ENCODE results near the gene ENDOU. TPM values are rescaled to one million over a fixed set of nuclear protein-coding genes. Genes with fewer than 3 reads are reported as not detected.

The ENDOU gene
- polyA plus RNA-seq, 2 of the 4 experiments (the other 2 are of a cell fraction): not detected

DNA sequence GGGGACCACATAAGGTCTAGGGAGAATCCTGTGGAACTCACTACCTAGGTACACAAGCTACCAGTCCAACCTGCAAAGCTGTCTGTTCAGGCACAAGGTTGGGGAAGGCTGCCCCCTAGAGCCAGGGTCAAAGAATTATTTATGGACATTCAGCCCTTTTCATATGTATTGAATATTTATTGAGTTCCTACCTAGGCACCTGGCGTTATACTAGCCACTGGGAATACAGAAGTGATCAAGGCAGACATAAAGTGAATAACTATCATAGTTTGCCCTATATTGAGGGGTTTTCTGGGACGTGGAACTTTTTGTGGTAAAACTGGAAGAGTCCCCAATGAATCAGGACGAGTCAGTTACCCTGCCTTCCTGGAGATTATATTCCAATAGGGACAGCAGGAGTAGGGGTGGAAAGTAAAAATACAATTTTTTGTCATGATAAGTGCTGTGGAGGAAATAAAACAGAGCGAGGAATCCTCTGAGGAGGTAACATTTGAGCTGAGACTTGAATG, 42.0 kb upstream of the ENDOU start:
- no peak for TF ChIP-seq EP300 (IDR thresholded peaks at IDR 0.05)
- peak; percentile 55 for TF ChIP-seq SMC3 (IDR thresholded peaks at IDR 0.05)
- peak; percentile 68 for TF ChIP-seq CTCF (IDR thresholded peaks at IDR 0.05)
- TF ChIP-seq RAD21 (conservative IDR thresholded peaks at IDR 0.05 in 1 of 2, IDR thresholded peaks at IDR 0.05 in 1 of 2): peak; percentile 70 to 84
- Histone ChIP-seq H3K4me3 (no peak overlapping the region), H3K27ac (peak overlapping the region in 1 of 2 experiments; percentile 71; a peak in 2 of 6 replicates), H3K4me2 (no peak overlapping the region), H3K9me3 (no peaks in the 10 kb centered on the region), H3K4me1 (peaks cover 42% of the 10 kb centered on the region)
- WGBS (ENCODE audit: missing lambda C conversion rate): 33% methylated on average over 4 of the region's 4 CpGs
- CTCF ChIA-PET: interaction anchor here (0.6 to 59.0 kb wide), 14 partner anchors 12 to 1411 kb away, joined by 3 to 1532 read pairs (median 4); partner anchors contain the start of genes ENDOU, RAPGEF3 and RPAP3
- FAIRE-seq (no peak), DNase-seq (ENCODE audit: low read depth in 1 of 2, low spot score in 1 of 2) (peak; percentile 48 to 69), ATAC-seq (peak; percentile 25 to 64; a peak in 3 of 6 replicates)
- POLR2A ChIA-PET: no interaction called here

DNA sequence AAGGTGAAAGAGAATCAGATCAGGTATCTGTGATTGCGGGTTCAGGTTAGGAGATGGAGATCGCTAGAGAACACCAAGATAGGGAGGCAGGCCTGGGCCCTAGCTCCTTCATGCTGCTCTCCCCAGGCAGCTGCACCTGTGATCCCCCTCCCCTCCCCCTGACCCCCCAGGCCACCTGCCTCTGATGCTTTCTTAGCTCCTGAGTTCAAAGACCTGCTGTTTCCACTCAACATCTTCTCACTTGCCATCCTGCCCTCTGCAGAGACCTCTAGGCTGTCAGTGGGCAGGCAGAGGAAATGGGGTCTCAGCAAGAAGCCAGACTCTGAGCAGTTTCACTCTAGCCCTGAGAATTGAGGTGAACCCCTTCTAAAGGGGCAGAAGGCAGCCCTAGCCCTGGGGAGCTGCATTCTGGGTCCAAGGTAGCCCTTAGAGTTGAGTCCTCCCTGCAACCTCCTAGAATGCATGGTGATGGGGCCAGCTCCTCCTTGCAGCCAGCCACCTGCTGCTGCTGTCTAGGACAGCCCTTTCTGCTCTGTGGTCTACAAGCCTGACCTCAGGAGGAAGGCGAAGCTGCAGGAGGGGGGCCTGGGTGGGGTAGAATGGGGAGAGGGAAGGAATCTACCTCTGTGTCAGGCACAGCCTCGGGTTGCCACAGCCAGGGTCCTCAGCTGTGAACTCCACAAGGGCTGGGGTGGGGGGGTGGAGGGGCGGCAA, 41.4 kb upstream of the ENDOU start:
- H3K4me1 ChIP-seq: peaks cover 40% of the 10 kb centered on the region
- H3K4me2 ChIP-seq: no peak overlapping the region
- H3K4me3 ChIP-seq: no peak overlapping the region
- ChIA-PET POLR2A (no interaction called here), CTCF (interaction anchor here (0.6 to 59.0 kb wide), 14 partner anchors 13 to 1410 kb away, joined by 3 to 1532 read pairs (median 4); partner anchors contain the start of genes ENDOU, RAPGEF3 and RPAP3)
- FAIRE-seq (no peak), DNase-seq (ENCODE audit: low read depth in 1 of 2, low spot score in 1 of 2) (no peak), ATAC-seq (no peak)
- 64% methylated on average over 4 of the region's 5 CpGs for WGBS (ENCODE audit: missing lambda C conversion rate)
- H3K9me3 ChIP-seq: no peaks in the 10 kb centered on the region
- TF ChIP-seq TP53 (CRISPR knock-in tag; IDR thresholded peaks at IDR 0.05) (no peak), PHF8 (IDR thresholded peaks at IDR 0.05; ENCODE audit: borderline replicate concordance, low read depth) (no peak), POLR2AphosphoS2 (conservative IDR thresholded peaks at IDR 0.05; ENCODE audit: low read length) (no peak), MAFK (IDR thresholded peaks at IDR 0.05; ENCODE audit: partially characterized antibody) (no peak), FOSB (CRISPR knock-in tag; IDR thresholded peaks at IDR 0.05) (no peak), CHD2 (IDR thresholded peaks at IDR 0.05; ENCODE audit: low read length, partially characterized antibody) (no peak), ZSCAN20 (CRISPR knock-in tag; IDR thresholded peaks at IDR 0.05) (no peak), CEBPB (IDR thresholded peaks at IDR 0.05) (no peak), ZNF302 (CRISPR knock-in tag; IDR thresholded peaks at IDR 0.05) (no peak), NPAS2 (CRISPR knock-in tag; IDR thresholded peaks at IDR 0.05; ENCODE audit: borderline replicate concordance) (no peak)
- TF ChIP-seq, protein P1, sequence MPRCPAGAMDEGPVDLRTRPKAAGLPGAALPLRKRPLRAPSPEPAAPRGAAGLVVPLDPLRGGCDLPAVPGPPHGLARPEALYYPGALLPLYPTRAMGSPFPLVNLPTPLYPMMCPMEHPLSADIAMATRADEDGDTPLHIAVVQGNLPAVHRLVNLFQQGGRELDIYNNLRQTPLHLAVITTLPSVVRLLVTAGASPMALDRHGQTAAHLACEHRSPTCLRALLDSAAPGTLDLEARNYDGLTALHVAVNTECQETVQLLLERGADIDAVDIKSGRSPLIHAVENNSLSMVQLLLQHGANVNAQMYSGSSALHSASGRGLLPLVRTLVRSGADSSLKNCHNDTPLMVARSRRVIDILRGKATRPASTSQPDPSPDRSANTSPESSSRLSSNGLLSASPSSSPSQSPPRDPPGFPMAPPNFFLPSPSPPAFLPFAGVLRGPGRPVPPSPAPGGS (IDR thresholded peaks at IDR 0.05): no peak
- H3K27ac ChIP-seq: no peak overlapping the region

DNA sequence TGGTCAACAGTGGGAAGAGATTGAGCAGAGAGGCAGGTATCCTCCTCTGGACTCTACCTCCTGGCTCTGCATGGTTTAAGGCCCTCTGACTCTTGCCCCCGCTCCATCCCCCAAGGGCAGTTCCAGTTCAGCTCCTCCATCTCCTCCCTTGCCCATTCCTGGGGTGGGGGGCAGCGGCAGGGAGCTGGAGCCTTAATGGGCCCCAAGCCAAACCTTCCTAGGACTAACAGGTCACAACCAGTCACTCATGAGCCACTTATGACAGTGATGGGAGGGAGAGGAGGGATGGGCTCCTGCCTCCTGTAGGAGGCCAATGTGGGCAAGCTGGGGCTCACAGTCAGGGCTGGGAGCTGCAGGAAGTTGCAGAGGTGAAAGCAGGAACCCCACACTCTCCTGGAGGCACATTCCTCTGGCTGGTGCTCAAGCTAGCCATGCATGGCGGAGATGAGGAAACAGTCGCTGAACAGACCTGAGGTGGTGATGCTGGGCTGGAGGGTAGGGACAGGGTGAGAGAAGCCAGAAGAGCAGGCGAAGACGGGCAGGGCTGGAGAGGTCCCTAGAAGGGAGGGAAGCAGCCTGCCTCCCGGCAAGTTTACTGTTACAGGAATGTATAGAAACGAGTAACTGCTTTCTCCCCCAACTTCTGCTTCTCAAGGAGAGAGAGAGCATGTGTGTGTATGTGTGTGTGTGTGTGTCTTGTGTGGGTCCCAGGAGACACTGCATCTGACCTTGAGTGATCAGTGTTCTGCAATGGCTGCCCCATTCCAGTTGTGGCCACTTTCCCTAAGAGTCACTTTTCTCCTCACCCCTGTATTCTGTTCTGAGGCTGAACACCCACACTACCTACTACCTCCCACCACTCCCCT, 38.4 kb upstream of the ENDOU start:
- CTCF ChIA-PET: interaction anchor here (2.2 to 43.9 kb wide), 4 partner anchors 18 to 75 kb away, joined by 11 to 1399 read pairs (median 194); partner anchors contain the start of gene SLC48A1
- POLR2A ChIA-PET: interaction anchor here (2.6 kb wide), 1 partner anchor 9 kb away, joined by 9 read pairs; the partner anchor contains the start of gene SLC48A1
- FAIRE-seq (no peak), DNase-seq (ENCODE audit: low read depth in 1 of 2, low spot score in 1 of 2) (no peak), ATAC-seq (no peak)
- Histone ChIP-seq H3K4me2 (no peak overlapping the region), H3K9me3 (no peaks in the 10 kb centered on the region), H3K27ac (no peak overlapping the region), H3K4me3 (no peak overlapping the region), H3K4me1 (peaks cover 25% of the 10 kb centered on the region)
- WGBS (ENCODE audit: missing lambda C conversion rate): 86% methylated on average over 8 of the region's 8 CpGs
- TF ChIP-seq SREBF2 (IDR thresholded peaks at IDR 0.05) (no peak), ESRRA (IDR thresholded peaks at IDR 0.05; ENCODE audit: borderline replicate concordance, low read length) (no peak), HOXB13 (CRISPR knock-in tag; IDR thresholded peaks at IDR 0.05; ENCODE audit: low read depth) (no peak), EHF (CRISPR knock-in tag; IDR thresholded peaks at IDR 0.05) (no peak), HEYL (CRISPR knock-in tag; IDR thresholded peaks at IDR 0.05) (no peak), NFE2L2 (conservative IDR thresholded peaks at IDR 0.05; ENCODE audit: low read length) (no peak), CHD2 (IDR thresholded peaks at IDR 0.05; ENCODE audit: low read length, partially characterized antibody) (no peak), FOSL2 (IDR thresholded peaks at IDR 0.05) (no peak), FOSL2 (CRISPR knock-in tag; IDR thresholded peaks at IDR 0.05) (no peak), RFX5 (IDR thresholded peaks at IDR 0.05) (no peak), JUN (IDR thresholded peaks at IDR 0.05) (no peak)
- TF ChIP-seq, protein P2, sequence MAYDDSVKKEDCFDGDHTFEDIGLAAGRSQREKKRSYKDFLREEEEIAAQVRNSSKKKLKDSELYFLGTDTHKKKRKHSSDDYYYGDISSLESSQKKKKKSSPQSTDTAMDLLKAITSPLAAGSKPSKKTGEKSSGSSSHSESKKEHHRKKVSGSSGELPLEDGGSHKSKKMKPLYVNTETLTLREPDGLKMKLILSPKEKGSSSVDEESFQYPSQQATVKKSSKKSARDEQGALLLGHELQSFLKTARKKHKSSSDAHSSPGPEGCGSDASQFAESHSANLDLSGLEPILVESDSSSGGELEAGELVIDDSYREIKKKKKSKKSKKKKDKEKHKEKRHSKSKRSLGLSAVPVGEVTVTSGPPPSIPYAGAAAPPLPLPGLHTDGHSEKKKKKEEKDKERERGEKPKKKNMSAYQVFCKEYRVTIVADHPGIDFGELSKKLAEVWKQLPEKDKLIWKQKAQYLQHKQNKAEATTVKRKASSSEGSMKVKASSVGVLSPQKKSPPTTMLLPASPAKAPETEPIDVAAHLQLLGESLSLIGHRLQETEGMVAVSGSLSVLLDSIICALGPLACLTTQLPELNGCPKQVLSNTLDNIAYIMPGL (CRISPR knock-in tag; IDR thresholded peaks at IDR 0.05; ENCODE audit: borderline replicate concordance): no peak

Data from A549 (cell line).